Left lobe of liver (tissue), 2 donors: ENCODE data around the gene FAM20C. TPM values are rescaled to one million over a fixed set of nuclear protein-coding genes. Genes with fewer than 3 reads are reported as not detected.

Source experiments
- ATAC-seq: fragments of 200-7000 bp; cut with Tn5 transposase; one replicate; pipeline ENCODE4 v1.9.1; 2020; ENCODE audit warnings: mild to moderate bottlenecking, moderate library complexity
- DNase-seq: peaks from one replicate; pipeline ENCODE4 v3.0.0-alpha.2; 2020; ENCODE audit warnings: low spot score
- total RNA-seq: library from RNA; stranded (reverse); gene quantifications from one replicate; pipeline ENCODE4 v1.2.1, GENCODE V29; 2021
- donor health status: DM: no; HTN: no; CAD: no; lungs with moderate emphysema.
- donor health status: DM: no; HTN: yes; CAD: no.

The FAM20C gene
- total RNA-seq, 1 donor from 2014 or later: 72.2 TPM

- ATAC-seq: no peak
- no peak for DNase-seq
Observed at GRCh38 chr7:158771-159170, 33.6 kb upstream of the FAM20C start.

- ATAC-seq: no peak
- no peak for DNase-seq
Observed at GRCh38 chr7:159370-160270, 32.8 kb upstream of the FAM20C start.

- ATAC-seq: no peak
- no peak for DNase-seq
Observed at GRCh38 chr7:160958-161725, 31.2 kb upstream of the FAM20C start.

GRCh38 chr7:162632-163297 is 29.6 kb upstream of the FAM20C start:
- DNase-seq (no peak), ATAC-seq (no peak)

- DNase-seq (no peak), ATAC-seq (no peak)
Observed at GRCh38 chr7:163298-163695, 29.1 kb upstream of the FAM20C start.

GRCh38 chr7:163971-164881 is 28.1 kb upstream of the FAM20C start:
- DNase-seq: no peak

GRCh38 chr7:164882-165660 is 27.3 kb upstream of the FAM20C start:
- ATAC-seq (peak; percentile 13), DNase-seq (no peak)

More at GRCh38 chr7:163971-164881, 28.1 kb upstream of the FAM20C start:
- ATAC-seq: no peak

GRCh38 chr7:165661-166337 is 26.6 kb upstream of the FAM20C start:
- no peak for DNase-seq
- peak; percentile 7 for ATAC-seq

- no peak for DNase-seq
- ATAC-seq: no peak
Observed at GRCh38 chr7:166338-167060, 25.9 kb upstream of the FAM20C start.

- ATAC-seq: peak; percentile 35
- DNase-seq: no peak
Observed at GRCh38 chr7:167090-167855, 25.1 kb upstream of the FAM20C start.

- no peak for DNase-seq
- no peak for ATAC-seq
Observed at GRCh38 chr7:167976-168791, 24.2 kb upstream of the FAM20C start.

- ATAC-seq (no peak), DNase-seq (no peak)
Observed at GRCh38 chr7:169276-170172, 22.8 kb upstream of the FAM20C start.

GRCh38 chr7:170551-171363 is 21.6 kb upstream of the FAM20C start:
- DNase-seq (no peak), ATAC-seq (no peak)

GRCh38 chr7:171364-171904 is 20.9 kb upstream of the FAM20C start:
- no peak for ATAC-seq
- no peak for DNase-seq
